ENCODE results near the gene CLDN20.

DNA sequence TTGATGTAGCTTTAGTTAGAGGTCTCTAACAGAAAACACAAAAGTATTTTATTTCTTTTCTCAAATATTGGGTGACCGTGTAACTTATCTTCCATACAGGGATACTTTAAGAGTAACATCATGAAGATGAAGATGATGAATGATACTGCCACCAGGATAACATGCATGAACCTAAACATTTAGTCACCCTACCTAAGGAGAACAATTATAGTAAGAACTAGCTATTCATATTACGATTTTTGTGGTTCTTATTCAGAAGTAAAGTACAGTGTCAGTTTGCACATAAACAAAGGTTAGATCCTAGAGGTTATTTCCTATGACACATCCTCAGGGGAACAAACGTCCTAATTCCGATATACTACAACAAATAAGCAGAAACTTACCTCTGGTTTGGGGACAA lies 21.0 kb downstream of the CLDN20 start:
- TF ChIP-seq, protein P1, sequence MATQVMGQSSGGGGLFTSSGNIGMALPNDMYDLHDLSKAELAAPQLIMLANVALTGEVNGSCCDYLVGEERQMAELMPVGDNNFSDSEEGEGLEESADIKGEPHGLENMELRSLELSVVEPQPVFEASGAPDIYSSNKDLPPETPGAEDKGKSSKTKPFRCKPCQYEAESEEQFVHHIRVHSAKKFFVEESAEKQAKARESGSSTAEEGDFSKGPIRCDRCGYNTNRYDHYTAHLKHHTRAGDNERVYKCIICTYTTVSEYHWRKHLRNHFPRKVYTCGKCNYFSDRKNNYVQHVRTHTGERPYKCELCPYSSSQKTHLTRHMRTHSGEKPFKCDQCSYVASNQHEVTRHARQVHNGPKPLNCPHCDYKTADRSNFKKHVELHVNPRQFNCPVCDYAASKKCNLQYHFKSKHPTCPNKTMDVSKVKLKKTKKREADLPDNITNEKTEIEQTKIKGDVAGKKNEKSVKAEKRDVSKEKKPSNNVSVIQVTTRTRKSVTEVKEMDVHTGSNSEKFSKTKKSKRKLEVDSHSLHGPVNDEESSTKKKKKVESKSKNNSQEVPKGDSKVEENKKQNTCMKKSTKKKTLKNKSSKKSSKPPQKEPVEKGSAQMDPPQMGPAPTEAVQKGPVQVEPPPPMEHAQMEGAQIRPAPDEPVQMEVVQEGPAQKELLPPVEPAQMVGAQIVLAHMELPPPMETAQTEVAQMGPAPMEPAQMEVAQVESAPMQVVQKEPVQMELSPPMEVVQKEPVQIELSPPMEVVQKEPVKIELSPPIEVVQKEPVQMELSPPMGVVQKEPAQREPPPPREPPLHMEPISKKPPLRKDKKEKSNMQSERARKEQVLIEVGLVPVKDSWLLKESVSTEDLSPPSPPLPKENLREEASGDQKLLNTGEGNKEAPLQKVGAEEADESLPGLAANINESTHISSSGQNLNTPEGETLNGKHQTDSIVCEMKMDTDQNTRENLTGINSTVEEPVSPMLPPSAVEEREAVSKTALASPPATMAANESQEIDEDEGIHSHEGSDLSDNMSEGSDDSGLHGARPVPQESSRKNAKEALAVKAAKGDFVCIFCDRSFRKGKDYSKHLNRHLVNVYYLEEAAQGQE (IDR thresholded peaks at IDR 0.05; ENCODE audit: insufficient read depth in 1 of 2, low read depth in 2 of 2, low read length in 1 of 2): no peak
- TF ChIP-seq, protein P2, sequence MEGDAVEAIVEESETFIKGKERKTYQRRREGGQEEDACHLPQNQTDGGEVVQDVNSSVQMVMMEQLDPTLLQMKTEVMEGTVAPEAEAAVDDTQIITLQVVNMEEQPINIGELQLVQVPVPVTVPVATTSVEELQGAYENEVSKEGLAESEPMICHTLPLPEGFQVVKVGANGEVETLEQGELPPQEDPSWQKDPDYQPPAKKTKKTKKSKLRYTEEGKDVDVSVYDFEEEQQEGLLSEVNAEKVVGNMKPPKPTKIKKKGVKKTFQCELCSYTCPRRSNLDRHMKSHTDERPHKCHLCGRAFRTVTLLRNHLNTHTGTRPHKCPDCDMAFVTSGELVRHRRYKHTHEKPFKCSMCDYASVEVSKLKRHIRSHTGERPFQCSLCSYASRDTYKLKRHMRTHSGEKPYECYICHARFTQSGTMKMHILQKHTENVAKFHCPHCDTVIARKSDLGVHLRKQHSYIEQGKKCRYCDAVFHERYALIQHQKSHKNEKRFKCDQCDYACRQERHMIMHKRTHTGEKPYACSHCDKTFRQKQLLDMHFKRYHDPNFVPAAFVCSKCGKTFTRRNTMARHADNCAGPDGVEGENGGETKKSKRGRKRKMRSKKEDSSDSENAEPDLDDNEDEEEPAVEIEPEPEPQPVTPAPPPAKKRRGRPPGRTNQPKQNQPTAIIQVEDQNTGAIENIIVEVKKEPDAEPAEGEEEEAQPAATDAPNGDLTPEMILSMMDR (IDR thresholded peaks at IDR 0.05): no peak
- no peak for TF ChIP-seq SIN3A (IDR thresholded peaks at IDR 0.05; ENCODE audit: borderline replicate concordance, insufficient read depth, low read depth, low read length)

Data from Panc1 (cell line).